T-helper 9 cell (primary cell): ENCODE measurements around the gene C4B.
"Not testable (repeated sequence)": the region's sequence is repeated elsewhere in the genome, so short reads cannot be mapped to it uniquely, and the experiment has no call there.

Source experiments
- DNase-seq: peaks from one replicate; pipeline ENCODE4 v3.0.0-alpha.2; 2020

C4B gene

GRCh38 chr6:31981744-31982143 lies 32.9 kb upstream of the C4B start, which contains the start of gene C4A:
Gene C4A (plus strand): TSS chr6:31982057. CDS start chr6:31982108, 51 bp downstream.
- not testable (repeated sequence) for DNase-seq

GRCh38 chr6:31989363-31989762 lies 25.2 kb upstream of the C4B start:
- not testable (repeated sequence) for DNase-seq

- not testable (repeated sequence) for DNase-seq
These were observed 20.2 kb upstream of the C4B start for GRCh38 chr6:31994421-31994820.

GRCh38 chr6:31996385-31996784 lies 18.2 kb upstream of the C4B start:
- DNase-seq: not testable (repeated sequence)

GRCh38 chr6:32002546-32003268 lies 11.9 kb upstream of the C4B start:
- not testable (repeated sequence) for DNase-seq

GRCh38 chr6:32003301-32003700 lies 11.3 kb upstream of the C4B start:
- DNase-seq: not testable (repeated sequence)

- DNase-seq: not testable (repeated sequence)
These were observed 10.2 kb upstream of the C4B start for GRCh38 chr6:32004393-32004792.

GRCh38 chr6:32004864-32005537 lies 9.6 kb upstream of the C4B start:
- not testable (repeated sequence) for DNase-seq

- not testable (repeated sequence) for DNase-seq
These were observed 9.1 kb upstream of the C4B start for GRCh38 chr6:32005538-32005880.

- not testable (repeated sequence) for DNase-seq
These were observed 8.5 kb upstream of the C4B start for GRCh38 chr6:32005991-32006529.

- not testable (repeated sequence) for DNase-seq
These were observed 7.5 kb upstream of the C4B start for GRCh38 chr6:32007086-32007485.

- not testable (repeated sequence) for DNase-seq
These were observed 6.6 kb upstream of the C4B start for GRCh38 chr6:32008037-32008436.

GRCh38 chr6:32008616-32009015 lies 6.0 kb upstream of the C4B start:
- DNase-seq: not testable (repeated sequence)

- not testable (repeated sequence) for DNase-seq
These were observed 5.1 kb upstream of the C4B start for GRCh38 chr6:32009537-32009936.

GRCh38 chr6:32010856-32011530 lies 3.6 kb upstream of the C4B start:
- DNase-seq: not testable (repeated sequence)

- not testable (repeated sequence) for DNase-seq
These were observed 1.5 kb upstream of the C4B start for GRCh38 chr6:32012941-32013617.

GRCh38 chr6:32013738-32014137 lies 857 bp upstream of the C4B start:
- not testable (repeated sequence) for DNase-seq

GRCh38 chr6:32022100-32022499 lies 7.5 kb downstream of the C4B start:
- DNase-seq: not testable (repeated sequence)

- not testable (repeated sequence) for DNase-seq
These were observed 14.0 kb downstream of the C4B start for GRCh38 chr6:32028631-32029030.

GRCh38 chr6:32029553-32029952 lies 15.0 kb downstream of the C4B start:
- not testable (repeated sequence) for DNase-seq

GRCh38 chr6:32035283-32036013 lies 20.9 kb downstream of the C4B start:
- not testable (repeated sequence) for DNase-seq

- DNase-seq: not testable (repeated sequence)
These were observed 22.5 kb downstream of the C4B start for GRCh38 chr6:32037136-32037535.
